Neuron (in vitro differentiated cells): ENCODE measurements around the gene NIT1.

Experiments used
- H2AFZ ChIP-seq: one replicate; pipeline ENCODE4 v1.6.1; 2013; ENCODE audit warnings: low read depth, mild to moderate bottlenecking, inconsistent platforms, low read length, moderate library complexity
- H3K27me3 ChIP-seq: one replicate; pipeline ENCODE4 v1.6.1; 2013; ENCODE audit warnings: low read length; ENCODE audit not compliant: insufficient read depth
- H3K36me3 ChIP-seq: one replicate; pipeline ENCODE4 v1.6.1; 2013; ENCODE audit warnings: low read length; ENCODE audit not compliant: insufficient read depth
- H3K4me1 ChIP-seq: one replicate; pipeline ENCODE4 v1.6.1; 2013; ENCODE audit warnings: low read length; ENCODE audit not compliant: insufficient read depth
- H3K4me3 ChIP-seq: 2 replicates; pipeline ENCODE4 v1.5.1; 2013; ENCODE audit warnings: mild to moderate bottlenecking, low read length, moderate library complexity
- H3K9me3 ChIP-seq: one replicate; pipeline ENCODE4 v1.6.1; 2013; ENCODE audit warnings: low read length

The NIT1 gene, protein sequence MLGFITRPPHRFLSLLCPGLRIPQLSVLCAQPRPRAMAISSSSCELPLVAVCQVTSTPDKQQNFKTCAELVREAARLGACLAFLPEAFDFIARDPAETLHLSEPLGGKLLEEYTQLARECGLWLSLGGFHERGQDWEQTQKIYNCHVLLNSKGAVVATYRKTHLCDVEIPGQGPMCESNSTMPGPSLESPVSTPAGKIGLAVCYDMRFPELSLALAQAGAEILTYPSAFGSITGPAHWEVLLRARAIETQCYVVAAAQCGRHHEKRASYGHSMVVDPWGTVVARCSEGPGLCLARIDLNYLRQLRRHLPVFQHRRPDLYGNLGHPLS

DNA sequence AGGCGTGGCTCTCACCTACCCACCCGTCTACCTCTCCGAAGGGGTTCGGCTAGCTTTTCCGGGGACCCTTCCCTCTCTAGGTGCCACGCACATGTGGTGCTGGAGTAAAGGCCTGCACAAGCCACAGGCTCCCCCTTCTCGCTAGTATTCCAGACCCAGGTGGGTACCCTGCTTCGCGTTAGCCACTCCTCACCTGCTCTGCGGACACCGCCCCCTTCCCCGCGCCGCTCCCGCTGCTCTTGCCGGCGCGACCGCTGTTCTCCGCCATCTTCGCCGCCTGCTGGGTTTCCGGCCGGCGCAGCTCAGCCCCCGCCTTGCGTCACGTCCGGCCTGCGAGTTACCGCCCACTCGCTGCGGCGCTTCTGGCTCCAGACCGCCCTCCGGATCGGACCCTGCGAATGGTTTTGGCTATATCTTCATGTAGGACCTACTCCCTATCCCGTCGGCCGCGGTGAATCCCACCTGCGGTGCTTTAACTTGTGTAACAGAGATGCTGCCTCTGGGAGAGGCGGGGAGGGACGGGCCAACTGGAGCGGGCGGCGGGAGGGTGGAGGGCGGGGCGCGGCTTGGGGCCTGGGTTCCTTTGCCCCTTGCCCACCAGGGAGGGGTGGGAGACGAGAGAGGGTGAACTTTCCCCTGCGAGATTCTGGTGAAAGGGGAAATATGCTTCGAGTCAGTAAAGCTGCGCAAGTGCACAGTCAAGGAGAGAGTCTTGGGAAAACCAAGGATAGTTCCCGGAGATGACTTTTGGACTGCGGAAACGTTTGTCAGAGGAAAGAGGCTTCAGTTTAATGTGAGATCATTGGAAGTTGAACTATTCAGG lies at the start of gene NIT1, which contains the start of gene PFDN2:
Gene NIT1, plus strand, starts transcription at position 347 of the 823 bp plus-strand sequence. Its CDS starts 72 bp downstream, at position 419.
Gene PFDN2, minus strand, starts transcription at position 279 of the 823 bp plus-strand sequence. Its CDS starts 11 bp downstream, at position 268.
- Histone ChIP-seq H3K4me1 (peaks cover 24% of the 10 kb centered on the region), H3K4me3 (peak within 1 kb of the TSS; percentile 70), H3K27me3 (no peaks in the 10 kb centered on the region), H3K36me3 (peaks cover 39% of the 10 kb centered on the region), H2AFZ (peak within 1 kb of the TSS; percentile 75), H3K9me3 (no peaks in the 10 kb centered on the region)

DNA sequence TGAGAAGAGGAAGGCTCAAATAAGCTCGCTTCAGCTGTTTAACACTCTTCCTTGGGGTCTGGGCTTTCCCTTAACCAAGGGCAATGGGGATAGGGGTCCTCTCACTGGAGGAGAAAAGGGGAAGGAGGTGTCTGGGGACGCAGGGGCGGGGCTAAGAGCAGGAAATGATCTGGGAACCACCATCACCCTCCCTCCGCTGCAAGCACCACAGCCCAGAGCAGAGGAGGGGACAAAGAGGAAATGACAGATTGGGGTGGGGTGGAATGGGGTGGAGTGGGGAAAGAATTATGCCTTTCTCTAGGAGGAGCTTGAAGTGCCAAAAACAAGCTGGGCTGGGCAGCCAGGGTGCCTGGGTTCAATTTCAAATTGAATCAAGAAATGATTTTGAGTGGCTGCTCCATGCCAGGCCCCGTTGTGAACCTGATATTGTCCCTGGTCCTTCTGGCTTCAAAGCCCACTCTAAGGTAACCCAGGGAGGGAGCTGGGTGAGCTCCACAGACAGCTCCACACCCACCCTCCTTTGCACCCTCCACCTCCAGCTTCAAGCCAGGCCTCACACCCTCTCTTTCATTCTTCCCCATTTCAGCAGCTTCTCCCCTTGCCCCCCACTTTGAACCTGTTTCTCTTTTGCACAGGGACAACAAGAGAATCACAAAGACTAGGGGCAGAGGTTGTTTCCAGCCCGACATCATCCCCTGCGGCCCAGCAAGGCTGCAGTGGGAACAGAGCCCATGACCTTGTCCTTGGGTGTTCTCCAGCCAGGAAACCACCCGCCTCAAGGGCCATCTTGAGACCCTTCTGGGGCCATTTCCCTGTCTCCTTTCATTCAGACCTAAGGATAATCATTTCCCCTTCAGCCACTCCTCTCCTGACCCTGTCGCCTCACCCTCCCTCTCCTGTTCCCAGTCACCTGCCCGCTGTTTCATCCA lies 49.3 kb upstream of the NIT1 start:
- Histone ChIP-seq H2AFZ (no peak overlapping the region), H3K4me3 (no peak overlapping the region), H3K4me1 (peaks cover 9% of the 10 kb centered on the region), H3K36me3 (no peaks in the 10 kb centered on the region), H3K9me3 (peaks cover 2% of the 10 kb centered on the region), H3K27me3 (peaks cover 19% of the 10 kb centered on the region)

DNA sequence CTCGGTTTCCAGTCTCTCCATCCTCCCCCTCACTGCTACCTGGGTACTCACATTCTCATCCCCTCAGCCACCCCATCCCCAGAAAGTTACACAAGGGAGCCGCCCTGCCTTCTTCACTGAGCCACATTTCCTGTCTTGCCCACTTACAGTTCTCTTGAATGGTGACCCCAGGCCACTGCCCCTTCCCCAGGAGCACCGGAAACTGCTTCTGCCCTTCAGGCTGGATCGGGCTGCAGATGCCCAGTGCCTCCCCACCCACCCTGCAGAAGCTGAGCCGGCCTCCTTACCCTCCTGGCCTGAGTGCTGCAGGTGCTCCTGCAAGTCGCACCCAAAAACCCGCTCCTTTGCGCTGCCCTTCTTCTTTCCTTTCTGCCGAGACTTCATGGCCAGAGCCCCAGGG lies 48.7 kb upstream of the NIT1 start:
- Histone ChIP-seq H3K4me1 (peaks cover 9% of the 10 kb centered on the region), H3K36me3 (no peaks in the 10 kb centered on the region), H2AFZ (no peak overlapping the region), H3K4me3 (no peak overlapping the region), H3K27me3 (peaks cover 19% of the 10 kb centered on the region), H3K9me3 (peaks cover 2% of the 10 kb centered on the region)

DNA sequence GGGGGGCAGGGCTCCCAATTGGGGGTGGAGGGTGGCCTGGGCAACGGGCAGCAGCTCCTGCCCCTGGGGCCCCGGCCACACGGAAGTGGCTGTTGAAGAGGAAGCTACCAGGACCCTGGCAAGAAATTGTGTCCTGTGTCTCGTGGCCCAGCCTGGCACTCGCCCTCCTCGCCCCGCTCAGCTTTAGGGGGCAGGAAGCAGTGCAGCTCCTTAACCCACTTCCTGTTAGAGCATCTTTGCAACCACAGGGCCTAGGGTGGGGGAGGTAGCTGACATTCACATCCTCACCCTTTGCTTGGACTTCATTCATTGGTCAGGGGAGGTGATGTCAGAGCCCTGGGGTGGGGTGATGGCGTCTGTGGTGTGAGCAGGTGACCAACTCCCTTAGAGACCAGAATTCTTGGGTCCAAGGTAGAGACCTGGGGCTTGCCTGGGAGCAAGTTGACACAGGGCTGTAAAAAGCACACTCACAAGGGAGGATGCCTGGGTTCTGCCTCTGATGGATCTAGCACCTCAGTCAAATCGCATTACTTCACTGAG lies 48.1 kb upstream of the NIT1 start, which contains the start of gene ARHGAP30:
Gene ARHGAP30, minus strand, starts transcription at position 161 of the 540 bp plus-strand sequence. CDS start 267 bp downstream, outside the sequence.
- H3K4me3 ChIP-seq: no peak within 1 kb of the TSS
- H3K27me3 ChIP-seq: peaks cover 17% of the 10 kb centered on the region
- H3K36me3 ChIP-seq: no peaks in the 10 kb centered on the region
- H3K4me1 ChIP-seq: peaks cover 9% of the 10 kb centered on the region
- H3K9me3 ChIP-seq: peaks cover 2% of the 10 kb centered on the region
- no peak within 1 kb of the TSS for H2AFZ ChIP-seq

DNA sequence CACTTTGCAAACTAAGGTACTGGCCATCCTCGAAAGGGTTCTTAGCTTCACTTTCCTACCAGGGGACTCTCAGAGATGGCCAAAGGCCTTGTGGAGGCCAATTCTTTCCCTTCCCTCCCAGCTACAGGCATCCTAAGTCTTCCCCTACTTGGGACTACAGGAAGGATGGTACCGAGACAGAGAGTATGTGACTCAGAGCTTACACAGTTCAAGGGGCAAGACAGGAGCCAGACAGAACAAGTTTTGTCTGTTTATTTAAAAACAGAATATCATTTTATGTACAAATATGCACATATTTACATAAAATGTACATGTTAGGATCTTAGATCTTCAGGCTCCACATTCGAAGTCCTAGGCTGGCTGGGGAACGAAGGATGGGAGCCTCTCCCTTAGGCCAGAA lies 47.1 kb upstream of the NIT1 start:
- Histone ChIP-seq H2AFZ (no peak overlapping the region), H3K36me3 (no peaks in the 10 kb centered on the region), H3K4me1 (peaks cover 9% of the 10 kb centered on the region), H3K4me3 (no peak overlapping the region), H3K9me3 (peaks cover 2% of the 10 kb centered on the region), H3K27me3 (peaks cover 13% of the 10 kb centered on the region)

DNA sequence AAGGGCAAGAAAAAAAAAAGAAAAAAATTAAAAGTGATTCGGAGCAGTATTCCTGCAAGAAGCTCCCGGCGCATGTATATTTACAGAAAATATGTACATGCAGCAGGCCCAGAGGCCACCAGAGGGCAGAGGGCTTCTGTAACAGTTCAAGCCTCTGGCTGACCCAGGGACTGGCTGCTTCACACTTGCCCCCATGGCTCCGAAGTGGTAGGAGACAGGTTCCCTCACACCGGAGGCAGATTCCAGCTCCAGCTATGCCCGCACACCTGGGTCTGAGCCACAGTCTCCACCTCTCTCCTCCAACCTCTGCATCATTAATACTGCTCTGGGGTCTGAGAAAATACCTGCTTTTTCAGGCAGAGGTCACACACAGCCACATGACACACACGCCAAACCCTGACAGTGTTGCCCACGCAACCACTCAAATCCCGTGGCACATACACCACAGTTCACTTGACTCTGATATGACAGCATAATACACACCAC lies 46.0 kb upstream of the NIT1 start:
- Histone ChIP-seq H2AFZ (no peak overlapping the region), H3K4me1 (peaks cover 9% of the 10 kb centered on the region), H3K36me3 (no peaks in the 10 kb centered on the region), H3K27me3 (peaks cover 10% of the 10 kb centered on the region), H3K4me3 (no peak overlapping the region), H3K9me3 (peaks cover 2% of the 10 kb centered on the region)

DNA sequence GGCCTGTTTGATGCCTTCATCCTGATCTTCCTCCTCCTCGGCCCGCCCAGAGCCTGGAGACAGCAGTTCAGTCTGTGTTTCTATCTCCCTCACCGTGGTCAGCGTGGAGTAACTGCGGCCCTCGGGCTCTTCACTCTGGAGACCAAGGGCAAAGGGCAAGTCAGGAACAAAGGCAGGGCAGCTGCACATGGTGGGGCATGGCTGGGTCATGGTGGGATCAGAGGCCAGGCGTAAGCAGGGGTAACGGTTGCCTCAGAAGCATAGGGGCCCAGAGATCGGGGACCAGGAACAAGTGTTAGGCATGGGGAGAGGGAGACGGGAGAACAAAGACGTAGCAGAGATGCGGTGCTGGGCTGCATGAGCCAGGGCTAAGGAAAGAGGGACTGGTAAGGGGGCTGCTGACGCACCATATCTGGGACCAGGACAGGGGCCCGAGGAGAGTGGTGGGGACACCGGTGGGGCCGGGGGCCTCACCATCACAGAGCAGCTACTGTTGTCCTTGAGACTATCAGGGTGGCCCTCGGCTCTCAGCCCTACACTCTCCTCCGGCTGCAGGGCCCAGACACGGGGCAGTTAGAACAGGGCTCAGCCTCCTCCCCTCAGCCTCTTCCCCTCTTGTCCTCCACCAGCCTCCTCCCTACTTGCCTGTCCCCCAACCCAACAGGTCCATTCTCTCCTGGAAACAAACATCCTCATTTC lies 45.0 kb upstream of the NIT1 start:
- peaks cover 7% of the 10 kb centered on the region for H3K27me3 ChIP-seq
- peaks cover 2% of the 10 kb centered on the region for H3K9me3 ChIP-seq
- H2AFZ ChIP-seq: no peak overlapping the region
- no peak overlapping the region for H3K4me3 ChIP-seq
- no peaks in the 10 kb centered on the region for H3K36me3 ChIP-seq
- peaks cover 9% of the 10 kb centered on the region for H3K4me1 ChIP-seq

DNA sequence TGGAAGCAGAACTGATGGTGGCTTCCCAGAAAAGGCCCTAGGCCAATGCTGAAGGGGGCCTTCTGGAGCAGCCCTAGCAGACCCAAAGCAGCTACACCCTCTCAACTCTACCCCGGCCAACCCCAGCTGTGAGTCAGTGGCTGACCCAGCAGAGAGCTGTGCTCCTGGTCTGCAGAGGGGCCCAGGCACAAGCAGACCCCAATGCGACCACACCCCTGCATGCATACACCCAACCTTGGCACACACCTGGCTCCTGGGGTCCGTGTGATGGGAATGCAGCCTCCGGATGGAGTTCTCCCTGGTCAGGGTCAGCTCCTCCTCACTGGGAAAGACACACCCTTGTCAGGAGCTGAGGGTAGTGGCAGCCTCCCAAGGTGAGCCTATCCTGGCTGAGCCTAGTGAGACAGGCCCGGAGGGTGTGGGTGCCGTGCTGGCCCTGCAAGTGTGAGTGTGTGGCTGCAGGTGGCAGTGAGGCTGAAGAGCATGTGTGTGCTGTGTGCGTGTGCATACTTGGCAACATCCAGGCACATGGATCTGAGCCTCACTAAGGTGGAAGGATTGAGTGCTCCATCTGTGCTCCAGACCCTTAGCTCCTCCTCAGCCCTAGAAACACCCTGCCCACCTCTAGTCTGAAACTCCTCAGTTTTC lies 44.3 kb upstream of the NIT1 start:
- Histone ChIP-seq H3K4me3 (no peak overlapping the region), H2AFZ (no peak overlapping the region), H3K4me1 (peaks cover 9% of the 10 kb centered on the region), H3K27me3 (peaks cover 2% of the 10 kb centered on the region), H3K36me3 (no peaks in the 10 kb centered on the region), H3K9me3 (peaks cover 2% of the 10 kb centered on the region)

DNA sequence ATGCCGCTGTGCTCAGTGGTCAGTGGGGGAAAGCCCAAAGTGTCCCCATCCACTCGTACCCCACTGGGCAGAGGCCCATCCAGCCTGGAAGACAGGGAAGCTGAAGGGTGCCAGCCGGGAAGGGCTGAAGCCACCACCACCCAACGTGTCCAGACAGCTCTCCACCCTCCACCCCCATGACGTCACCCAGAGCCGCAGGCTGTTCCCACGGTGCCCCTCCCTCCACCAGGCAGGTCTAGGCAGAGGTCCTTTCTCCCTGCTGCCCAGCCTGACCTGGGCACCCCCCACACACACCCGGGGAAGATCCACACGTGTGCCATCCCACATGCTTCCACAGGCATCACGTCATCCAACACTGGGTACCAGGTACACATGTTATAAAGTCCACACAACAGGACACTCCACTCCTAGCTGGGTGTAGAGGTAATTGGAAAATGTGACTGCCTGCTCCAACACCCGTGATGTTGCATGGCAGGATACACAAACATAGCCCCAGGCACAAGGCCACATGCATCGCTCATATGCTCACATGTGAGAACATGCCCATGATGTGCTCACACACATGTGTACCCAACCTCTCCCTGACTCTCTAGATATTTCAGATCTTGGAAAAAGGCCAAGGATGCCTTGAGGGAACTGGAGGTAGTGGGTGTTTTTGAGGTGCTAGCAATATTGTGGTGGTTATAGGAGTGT lies 43.1 kb upstream of the NIT1 start:
- Histone ChIP-seq H2AFZ (no peak overlapping the region), H3K9me3 (peaks cover 2% of the 10 kb centered on the region), H3K4me3 (no peak overlapping the region), H3K4me1 (peaks cover 9% of the 10 kb centered on the region), H3K27me3 (no peaks in the 10 kb centered on the region), H3K36me3 (no peaks in the 10 kb centered on the region)

DNA sequence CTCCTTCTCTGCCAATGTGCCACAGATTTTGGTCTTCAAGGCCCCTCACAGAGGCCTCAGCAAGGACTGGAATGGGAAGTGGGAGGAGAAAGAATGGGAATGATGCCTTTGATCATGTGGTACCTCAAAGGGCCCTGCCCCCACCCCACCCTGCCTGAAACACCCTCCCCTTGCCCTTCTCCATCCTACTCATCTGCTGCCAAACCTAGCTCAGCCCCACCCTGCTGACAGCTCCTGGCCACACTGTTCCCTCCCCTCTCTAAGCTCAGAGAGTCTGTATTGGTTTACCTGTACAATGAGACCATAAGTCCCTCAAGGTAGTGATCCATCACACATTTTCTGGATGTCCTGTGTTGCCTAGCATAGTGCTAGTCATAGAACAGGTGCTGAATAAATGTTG lies 41.5 kb upstream of the NIT1 start:
- H3K36me3 ChIP-seq: no peaks in the 10 kb centered on the region
- no peaks in the 10 kb centered on the region for H3K27me3 ChIP-seq
- H3K4me1 ChIP-seq: peaks cover 18% of the 10 kb centered on the region
- H2AFZ ChIP-seq: no peak overlapping the region
- H3K4me3 ChIP-seq: no peak overlapping the region
- no peaks in the 10 kb centered on the region for H3K9me3 ChIP-seq

DNA sequence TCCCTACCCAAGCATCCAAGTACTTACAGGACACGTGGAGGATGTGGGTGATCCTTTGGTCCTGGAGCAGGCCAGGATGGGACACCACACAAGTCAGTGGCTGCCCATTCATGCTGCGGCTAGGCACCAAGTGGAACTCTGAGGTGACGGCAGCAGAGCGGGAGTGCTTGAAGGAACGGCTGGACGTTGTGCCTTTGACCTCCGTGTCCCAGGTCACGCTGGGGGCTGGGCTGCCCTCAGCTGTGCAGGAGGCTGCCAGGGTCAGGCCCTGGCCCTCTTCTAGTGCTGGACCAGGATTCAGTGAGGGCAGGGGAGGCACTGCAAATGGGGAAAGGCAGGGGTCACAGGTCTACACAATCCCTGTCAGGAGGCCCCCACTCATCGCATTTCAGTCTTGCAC lies 40.5 kb upstream of the NIT1 start:
- Histone ChIP-seq H3K4me1 (peaks cover 18% of the 10 kb centered on the region), H3K27me3 (no peaks in the 10 kb centered on the region), H3K9me3 (no peaks in the 10 kb centered on the region), H3K4me3 (no peak overlapping the region), H3K36me3 (no peaks in the 10 kb centered on the region), H2AFZ (no peak overlapping the region)
